GM19035 (cell line): ENCODE measurements around the gene MIEF1.
"Not testable (repeated sequence)": the region's sequence is repeated elsewhere in the genome, so short reads cannot be mapped to it uniquely, and the experiment has no call there.

Source experiments
- ATAC-seq: cut with Tn5 transposase; IDR thresholded peaks from one replicate; pipeline ENCODE4 v1.9.1; 2021; ENCODE audit not compliant: unreplicated experiment

MIEF1 gene

DNA sequence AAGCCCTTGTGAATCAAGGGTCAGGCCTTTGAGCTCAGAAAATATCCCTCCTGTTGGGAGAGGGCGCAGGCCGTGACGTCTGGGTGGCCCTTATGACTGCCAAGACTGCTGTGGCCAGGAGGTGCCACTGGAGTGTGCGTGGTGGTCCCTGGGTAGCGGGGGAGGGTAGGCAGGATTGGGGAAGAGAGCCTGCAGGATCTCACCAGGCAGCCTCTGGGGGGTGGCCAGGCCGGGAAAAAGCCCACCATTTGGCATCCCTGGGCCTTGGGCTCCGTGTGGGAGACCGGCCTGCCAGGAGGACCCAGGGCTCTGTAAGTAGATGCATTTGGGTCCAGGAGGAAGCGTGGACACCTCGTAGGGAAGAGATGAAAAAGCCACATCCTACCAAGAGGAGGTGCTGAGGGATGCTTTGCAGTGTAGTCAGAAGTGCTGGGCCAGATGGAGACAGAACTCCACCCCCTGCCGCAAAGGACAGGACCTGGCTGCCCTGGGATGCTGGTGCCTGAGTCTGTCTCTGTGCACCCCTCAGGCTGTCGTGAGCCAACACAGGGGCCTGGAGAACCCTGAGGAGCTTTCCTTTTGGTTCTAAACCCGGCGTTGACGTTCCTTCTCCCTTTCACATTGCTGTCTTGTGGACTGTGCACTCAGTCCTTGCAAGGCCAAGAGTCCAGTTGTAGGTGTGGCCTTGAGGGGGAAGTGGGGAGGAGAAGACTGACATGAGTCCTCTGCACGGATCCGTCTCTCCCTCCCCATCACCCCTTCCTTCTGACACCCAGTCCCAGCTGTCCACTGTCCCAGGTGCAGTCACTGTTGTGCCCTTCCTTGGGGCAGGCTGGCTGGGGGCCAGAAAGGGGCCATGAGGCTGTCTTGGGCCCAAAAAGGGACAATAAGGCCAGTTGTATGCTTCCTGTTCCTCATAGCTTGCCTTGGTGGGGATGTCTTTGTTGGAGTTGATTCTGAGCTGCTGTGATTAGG lies 12.7 kb upstream of the MIEF1 start:
- no peak for ATAC-seq

DNA sequence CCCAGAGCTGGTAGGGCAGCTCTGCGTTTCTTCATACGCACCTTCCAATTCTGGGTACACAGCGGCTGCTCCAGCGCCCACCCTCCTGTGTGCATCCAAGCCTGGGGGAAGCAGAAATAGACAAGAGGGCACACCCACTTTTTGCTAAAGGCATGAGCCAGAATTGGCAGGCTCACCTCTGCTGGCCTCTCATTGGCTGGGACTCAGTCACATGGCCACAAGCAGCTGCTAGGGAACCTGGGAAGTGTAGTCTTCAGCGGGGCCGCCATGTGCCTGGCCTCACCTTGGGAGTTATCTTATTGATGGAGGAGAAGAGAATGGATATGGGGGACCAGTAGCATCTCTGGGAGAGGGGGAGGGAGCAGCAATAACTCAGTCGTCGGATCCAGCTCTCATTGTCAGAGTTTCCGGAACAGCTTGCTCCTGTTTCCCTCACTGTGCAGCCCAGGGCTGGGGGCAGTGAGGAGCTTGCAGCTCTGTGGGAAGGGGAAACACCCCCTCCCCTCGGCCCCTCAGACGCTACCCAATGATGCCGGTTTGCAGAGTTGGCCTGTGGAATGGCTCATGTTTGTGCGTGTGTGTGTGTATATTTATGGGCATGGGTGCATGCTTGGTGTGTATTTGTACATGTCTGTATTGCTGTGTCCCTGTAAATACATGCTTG lies 11.8 kb upstream of the MIEF1 start:
- ATAC-seq: peak; percentile 78

DNA sequence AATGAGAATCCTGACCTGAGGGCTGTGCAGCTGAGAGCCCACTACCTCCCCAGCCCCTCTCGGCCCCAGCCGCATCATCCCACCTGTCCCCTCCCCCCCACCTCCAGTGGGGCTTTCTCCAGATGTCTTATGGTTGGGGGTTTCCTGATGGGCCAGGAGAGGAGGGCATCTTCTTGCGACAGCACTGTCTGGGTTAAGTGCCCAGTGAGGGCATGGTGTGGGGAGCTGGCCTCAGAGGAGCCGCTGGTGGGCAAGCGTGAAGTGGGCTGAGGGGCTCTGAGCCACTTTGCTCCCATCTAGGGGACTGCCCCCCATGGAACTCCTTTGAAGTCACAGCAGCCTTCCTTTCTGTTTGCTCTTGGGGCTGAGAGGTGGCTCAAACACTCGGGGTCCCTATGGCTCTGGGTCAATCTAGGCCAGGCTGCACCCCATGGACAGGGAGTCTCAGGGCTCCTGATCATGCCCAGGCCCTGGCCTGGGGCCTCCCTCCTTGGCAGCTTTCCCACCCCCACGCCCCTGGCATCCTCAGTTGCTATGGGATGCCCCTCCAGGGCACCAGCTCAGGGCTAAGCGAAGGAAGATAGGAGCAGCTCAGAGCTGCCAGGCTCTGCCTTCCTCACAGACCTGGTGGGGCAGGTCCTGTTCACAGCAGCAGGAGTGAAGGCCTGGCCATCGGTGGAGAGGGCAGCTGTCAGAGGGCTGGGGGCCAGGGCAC lies 11.0 kb upstream of the MIEF1 start:
- no peak for ATAC-seq

DNA sequence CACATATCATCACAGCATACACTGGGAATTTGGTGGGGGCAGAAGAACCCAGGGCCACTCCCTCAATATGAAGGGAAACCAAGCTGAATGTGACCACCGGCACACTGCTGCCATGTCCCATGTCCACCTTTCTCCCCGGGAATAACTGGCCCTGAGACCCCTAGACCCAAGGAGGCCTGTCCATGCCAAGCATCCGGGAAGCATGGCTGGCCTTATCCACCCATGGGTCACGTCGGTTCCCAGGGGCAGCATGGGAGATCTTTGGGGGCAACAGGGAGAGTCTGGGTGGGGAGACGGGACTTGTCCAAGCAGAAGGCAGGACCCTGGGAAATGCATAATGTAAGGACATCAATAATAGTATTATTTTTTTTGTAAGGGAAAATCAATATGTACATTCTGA lies 10.4 kb upstream of the MIEF1 start:
- no peak for ATAC-seq

DNA sequence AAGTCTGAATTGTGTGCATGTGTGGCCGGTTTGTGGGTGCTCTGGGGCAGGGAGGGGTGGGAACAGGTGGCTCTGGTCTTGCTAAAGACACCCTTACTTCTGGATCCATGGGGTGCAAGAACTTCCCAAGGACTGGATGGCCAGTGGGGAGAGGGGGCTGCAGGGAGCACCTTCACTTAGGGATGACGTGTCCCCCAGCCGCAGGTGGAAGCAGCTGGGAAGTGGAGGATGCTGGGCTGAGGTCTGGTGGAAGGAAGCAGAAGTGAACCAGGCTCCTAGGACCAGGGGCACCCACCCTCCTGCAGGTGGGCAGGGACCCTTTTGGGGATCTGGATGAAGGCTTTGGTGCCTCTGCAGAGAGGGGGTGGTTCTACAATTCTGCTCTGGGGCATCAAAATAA lies 9.9 kb upstream of the MIEF1 start:
- ATAC-seq: no peak

DNA sequence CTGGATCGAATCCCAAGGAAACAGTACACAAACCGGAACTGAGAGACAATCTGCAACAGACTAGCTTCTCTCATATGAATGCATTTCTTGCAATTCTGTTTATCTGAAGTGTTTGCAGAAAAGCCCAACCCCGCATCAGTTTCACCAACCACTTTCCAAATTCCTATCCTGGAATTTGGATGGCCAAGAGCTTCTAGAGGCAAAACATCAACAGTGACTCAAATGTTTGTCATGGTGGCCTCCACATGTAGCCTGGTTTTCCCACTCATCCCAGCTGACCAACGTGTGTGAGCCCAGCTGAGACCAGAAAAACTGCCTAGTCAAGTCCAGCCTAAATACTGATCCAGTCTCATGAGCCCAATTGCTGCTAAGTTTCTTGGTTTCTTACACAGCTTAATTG lies 8.3 kb upstream of the MIEF1 start:
- no peak for ATAC-seq

DNA sequence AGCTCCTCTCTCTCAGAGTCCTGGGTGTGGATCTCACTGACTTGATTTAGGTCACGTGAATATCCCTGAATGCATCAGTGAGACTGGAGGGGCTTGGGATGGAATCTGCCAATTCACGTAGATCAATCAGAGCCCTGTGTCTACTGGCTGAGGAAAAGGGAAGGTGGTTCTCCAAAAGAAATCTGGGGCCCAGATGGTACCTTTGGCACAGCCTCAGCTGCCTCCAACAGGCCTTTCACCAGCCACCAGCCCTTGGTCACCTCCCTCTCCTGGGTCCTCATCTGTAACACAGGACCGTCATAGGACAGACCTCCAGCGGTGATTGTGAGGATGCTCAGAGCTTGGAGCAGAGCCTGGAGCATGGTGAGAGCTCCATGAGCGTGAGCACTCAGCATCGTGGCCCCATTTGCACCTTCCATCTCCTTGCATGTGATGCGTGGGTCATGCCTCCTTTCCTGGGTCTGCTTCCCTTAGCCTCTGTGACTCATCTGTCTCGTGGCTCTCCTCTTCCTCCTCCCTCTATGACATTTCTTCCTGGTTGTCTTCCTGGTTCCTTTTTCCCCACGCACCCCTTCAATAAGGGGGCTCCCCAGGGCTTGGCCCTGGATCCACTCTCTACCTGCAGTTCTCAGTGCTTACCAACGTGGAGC lies 7.5 kb upstream of the MIEF1 start:
- no peak for ATAC-seq

DNA sequence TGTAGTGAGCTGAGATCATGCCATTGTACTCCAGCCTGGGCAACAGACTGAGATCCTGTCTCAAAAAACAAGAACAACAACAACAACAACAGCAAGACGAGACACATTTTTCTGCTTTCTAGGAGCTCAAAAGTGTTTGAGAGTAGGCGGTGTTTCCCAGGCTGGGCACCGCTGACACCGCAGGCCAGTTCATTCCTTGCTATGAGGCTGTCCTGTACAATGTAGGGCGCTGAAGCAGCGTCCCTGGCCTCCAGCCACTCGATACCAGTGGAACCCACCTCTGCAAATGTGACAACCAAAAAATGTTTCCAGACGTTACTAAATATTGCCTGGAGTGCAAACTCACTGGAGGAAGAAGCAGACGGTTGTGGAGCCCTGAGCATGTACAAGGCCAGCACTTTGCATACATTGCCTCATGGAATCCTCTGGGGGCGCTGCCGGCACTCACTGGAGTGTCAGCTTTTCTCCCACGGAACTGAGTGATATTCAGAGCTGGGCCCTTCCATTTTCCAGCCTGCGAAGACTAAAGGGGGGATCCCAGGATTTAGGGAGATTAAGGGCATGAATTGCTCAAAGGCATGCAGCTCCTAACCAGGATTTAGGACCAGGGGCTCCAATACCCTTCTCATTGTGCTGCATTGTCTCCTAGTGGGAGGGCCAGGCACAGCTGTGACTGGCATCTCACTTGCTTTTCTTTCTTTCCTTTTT lies 5.8 kb upstream of the MIEF1 start:
- no peak for ATAC-seq

DNA sequence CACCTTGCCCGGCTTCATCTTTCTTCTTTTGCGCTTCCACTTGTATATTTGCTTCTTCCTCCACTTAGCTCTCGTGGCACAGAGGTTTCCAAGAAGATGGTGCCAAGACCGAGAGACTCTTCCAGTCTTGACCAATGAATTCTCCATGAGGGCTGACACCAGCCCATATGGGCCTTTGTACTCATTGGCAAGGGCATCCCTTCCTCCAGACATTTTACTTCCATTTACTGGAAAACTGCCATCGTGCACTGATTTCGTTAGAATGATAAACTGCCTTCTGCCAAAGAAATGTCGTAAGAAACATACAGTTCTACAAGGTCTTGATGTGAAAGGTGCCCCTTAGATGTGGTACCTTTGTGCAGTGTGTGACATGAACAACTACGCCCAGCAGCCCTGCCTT lies 4.7 kb upstream of the MIEF1 start:
- no peak for ATAC-seq

DNA sequence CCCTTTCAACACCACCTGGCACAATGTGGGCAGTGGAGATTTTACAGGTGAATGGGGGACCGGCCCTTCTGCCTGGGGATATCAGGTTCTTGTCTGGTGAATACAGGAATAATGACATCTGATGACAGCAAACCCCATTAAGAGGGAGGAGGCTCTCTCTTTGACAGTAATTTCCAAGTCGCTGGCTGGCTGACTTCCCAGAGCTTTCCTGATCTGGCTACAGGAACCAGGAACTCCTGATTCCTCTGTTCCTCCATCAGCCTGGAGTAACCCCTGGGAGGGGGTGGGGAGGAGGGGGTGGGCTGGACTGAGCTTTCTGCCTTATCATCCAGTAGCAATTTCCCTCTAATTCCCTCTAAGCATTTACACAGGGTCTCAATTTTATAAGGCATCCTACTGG lies 3.7 kb upstream of the MIEF1 start:
- no peak for ATAC-seq

DNA sequence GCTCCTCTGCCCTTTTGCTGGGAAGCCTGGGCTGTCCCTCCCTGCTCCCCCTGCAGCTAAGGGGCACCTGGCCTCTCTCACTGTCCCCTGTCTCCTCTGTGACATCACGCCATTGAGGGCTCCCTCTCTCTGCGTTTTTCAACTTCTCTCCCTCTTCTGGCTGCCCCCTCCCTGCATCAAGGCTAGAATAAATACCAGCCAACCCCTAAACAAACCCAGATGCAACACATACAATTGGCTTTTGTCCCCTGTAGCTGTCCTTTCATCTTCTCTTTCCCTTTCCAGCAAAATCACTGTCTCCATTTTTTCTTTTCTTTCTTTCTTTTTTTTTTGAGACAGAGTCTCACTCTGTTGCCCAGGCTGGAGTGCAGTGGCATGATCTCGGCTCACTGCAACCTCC lies 3.3 kb upstream of the MIEF1 start:
- no peak for ATAC-seq

DNA sequence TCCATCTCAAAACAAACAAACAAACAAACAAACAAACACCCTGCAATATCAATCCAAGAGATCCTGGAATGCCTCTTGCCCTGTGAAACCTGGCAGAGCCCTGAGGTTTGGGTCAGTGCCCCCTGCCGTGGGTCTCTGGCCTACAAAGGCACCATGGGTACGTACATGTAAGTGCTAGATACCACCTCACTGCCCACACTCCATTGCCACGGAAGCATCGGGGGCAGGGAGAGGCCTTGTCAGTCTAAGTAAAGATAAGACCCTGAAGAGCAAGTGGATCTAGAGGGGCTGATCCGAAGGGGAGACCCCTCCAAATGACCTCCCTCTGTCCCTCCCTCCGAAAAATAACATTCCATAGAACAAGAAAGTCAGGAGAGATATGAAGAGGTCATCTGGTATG lies 2.0 kb upstream of the MIEF1 start:
- ATAC-seq: no peak

DNA sequence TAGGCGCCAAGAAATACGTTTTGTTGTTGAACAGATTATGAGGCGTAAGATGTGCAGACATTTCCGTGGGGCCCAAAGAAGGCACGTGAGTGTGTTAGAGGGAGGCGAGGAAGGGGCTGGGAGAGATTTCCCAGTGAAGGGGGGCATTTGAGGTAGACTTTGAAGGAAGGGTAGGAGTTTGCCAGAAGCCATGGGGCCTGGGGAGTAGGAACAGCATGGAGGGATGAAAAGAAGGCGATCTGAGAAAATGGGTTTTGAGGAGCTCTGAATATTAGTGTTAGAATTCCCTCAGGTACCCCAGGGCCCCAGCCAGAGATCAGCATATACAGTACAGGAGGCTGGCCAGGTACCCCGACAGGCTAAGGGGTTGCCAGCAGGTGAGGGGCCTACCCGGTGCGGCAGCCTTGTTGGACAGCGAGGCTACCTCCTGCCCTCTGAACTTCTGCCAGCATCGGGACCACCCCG lies 414 bp upstream of the MIEF1 start:
- no peak for ATAC-seq

DNA sequence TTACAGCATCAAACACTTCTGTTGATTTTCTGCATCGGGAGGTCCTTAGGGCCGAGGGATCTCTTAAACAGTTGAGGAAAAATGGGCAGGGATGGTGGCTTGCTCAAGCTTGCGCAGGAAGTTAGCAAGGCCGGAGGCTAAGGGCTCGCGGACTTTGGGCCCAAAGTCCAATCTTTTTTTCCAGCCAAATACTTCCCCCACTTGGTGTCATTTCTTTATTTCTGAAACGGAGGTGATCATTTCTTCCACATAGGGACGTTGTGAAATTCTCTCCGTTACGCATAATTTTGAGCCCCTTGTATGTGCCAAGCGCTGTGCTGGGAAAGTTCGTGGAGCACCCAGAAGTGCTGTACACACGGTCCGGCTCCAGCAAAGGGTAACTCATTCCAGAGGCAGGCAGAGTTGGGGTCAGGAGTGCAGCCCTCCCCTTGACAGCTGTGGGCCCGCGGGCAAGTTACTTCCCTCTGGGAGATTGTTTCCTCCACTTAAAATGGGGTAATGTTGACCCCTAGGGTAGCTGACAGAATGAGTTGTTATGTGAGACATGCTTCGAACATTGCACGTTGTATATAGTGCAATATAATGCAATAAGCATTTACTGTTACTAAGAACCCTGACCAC lies 809 bp downstream of the MIEF1 start:
- no peak for ATAC-seq

DNA sequence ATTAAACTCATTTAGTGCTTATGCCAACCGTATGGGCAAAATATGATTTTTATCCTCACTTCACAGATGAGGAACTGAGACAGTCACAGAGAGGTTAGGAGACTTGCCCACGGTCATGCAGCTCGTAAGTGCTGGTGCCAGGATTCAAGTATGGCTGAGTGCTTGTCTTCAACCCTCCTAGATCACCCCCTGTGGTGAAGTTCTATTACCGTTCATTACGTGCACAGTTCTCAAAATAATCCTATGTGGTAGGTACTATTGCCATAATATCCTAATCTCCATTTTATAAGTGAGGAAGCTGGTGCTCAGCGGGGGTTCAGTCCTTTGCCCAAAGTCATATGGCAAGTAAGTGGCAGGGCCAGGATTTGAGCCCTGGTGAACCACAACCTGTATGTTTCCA lies 1.5 kb downstream of the MIEF1 start:
- no peak for ATAC-seq

DNA sequence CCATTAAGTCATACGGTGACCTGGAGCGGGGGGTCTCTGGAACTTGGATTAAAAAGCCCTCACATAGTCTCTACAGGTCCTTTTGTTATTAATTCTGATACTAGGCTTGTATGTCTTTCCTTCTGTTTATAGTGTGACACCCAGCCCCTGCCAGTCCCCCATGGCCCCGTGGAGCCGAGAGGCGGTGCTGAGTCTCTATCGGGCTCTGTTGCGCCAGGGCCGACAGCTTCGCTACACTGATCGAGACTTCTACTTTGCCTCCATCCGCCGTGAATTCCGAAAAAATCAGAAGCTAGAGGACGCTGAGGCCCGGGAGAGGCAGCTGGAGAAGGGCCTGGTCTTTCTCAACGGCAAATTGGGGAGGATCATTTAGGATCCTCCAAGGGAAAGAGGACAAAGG lies 2.0 kb downstream of the MIEF1 start:
- ATAC-seq: no peak

DNA sequence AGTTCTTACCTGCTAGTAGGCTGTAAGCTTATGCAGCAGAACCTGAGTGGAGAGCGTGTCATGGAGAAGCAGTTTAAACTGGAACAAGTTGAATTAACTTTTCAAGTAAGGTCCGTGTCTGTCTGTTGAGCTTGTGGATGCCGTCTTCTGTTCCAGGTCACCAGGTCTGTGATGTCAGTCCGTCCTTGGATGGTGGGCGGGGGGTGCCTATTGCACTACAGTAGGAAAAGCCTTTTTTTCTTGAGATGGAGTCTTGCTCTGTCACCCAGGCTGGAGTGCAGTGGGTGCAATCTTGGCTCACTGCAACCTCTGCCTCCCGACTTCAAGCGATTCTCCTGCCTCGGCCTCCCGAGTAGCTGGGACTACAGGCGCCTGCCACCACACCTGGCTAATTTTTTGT lies 4.9 kb downstream of the MIEF1 start:
- not testable (repeated sequence) for ATAC-seq

DNA sequence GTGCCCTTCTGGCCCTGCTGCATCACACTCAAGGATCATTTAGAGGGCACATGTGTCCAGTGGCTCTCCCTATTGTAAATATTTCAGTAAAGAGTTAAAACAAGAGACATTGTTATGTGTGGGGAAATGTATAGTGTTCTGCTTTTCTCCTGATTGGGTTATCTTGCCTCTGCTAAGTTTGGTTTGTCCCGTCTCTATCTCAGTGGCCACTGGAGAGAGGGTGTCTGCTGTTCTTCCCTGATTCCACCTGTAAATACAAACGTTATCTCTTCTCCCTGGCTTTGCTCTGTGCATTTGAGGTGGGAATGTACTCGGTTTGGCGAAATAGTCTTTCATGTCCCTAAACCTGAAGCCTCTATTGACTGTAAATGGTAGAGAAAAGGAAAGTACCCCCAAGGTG lies 6.3 kb downstream of the MIEF1 start:
- no peak for ATAC-seq

DNA sequence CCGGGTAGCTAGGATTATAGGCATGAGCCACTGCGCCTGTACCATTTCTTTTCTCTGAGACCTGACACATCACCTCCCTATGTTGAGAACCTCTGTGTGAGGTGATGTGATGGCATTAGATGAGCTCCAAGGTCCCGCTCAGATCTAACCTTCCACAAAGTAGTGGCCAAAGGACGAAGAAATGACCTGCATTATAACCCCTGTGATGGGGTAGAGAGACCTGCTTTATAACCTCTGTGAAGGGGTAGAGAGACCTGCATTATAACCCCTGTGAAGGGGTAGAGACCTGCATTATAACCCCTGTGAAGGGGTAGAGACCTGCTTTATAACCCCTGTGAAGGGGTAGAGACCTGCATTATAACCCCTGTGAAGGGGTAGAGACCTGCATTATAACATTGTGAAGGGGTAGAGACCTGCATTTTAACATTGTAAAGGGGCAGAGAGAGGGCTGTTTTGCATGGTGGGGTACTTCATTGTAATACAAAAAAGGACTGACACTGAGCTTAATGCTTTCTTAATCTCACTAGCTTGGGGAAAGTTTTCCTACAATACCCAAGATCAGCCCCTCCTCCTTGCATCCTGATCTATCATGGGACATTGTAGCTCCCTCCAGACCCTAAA lies 8.5 kb downstream of the MIEF1 start:
- no peak for ATAC-seq

DNA sequence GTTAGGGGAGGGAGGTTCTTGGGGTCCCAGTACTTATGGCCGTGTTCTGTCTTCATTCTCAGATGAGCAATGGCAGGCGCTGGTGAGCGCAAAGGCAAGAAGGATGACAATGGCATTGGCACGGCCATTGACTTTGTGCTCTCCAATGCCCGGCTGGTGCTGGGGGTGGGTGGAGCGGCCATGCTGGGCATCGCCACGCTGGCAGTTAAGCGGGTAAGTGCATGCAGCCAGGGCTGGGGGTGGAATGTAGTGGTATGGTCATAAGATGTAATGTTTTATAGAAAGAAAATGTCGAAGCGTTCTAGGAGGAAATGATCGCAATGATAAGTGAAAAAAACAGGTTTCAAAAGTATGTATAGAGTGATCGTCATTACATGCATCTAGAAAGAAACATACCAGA lies 9.1 kb downstream of the MIEF1 start:
- no peak for ATAC-seq
